HEK293T (cell line): ENCODE results near the gene SPATA9.

Experiments
- CTCF ChIA-PET: fragments of 350-600 bp; formaldehyde crosslinking; extraction: SDS; loops from one replicate; lab custom pipeline; 2021; ENCODE audit warnings: antibody characterized with exemption, inconsistent platforms; lab: Yijun Ruan, JAX
- POLR2A ChIA-PET: fragments of 350-600 bp; formaldehyde crosslinking; extraction: SDS; loops from one replicate; lab custom pipeline; 2020; ENCODE audit warnings: antibody characterized with exemption, inconsistent platforms; lab: Yijun Ruan, JAX
- DNase-seq: peaks from one replicate; pipeline ENCODE4 v3.0.0; 2012; ENCODE audit warnings: mixed read lengths; ENCODE audit errors: extremely low spot score
- ARNT ChIP-seq: fragments of 450-650 bp; IDR thresholded peaks from 2 replicates; pipeline ENCODE4 v1.6.1; 2017; ENCODE audit warnings: mild to moderate bottlenecking
- BHLHE40 ChIP-seq: fragments of 450-650 bp; IDR thresholded peaks from 2 replicates; pipeline ENCODE4 v1.6.1; 2016; ENCODE audit warnings: mild to moderate bottlenecking, moderate library complexity, borderline replicate concordance
- CTBP1 ChIP-seq: fragments of 450-650 bp; IDR thresholded peaks from 2 replicates; pipeline ENCODE4 v1.6.1; 2016; ENCODE audit warnings: borderline replicate concordance
- ELF4 ChIP-seq: fragments of 450-650 bp; IDR thresholded peaks from 2 replicates; pipeline ENCODE4 v1.6.1; 2017; ENCODE audit warnings: antibody characterized with exemption
- FOXA1 ChIP-seq: fragments of 450-650 bp; IDR thresholded peaks from 2 replicates; pipeline ENCODE4 v1.6.1; 2016; ENCODE audit warnings: mild to moderate bottlenecking
- FOXK2 ChIP-seq: fragments of 450-650 bp; IDR thresholded peaks from 2 replicates; pipeline ENCODE4 v1.6.1; 2016; ENCODE audit warnings: mild to moderate bottlenecking
- FOXM1 ChIP-seq: fragments of 450-650 bp; IDR thresholded peaks from 2 replicates; pipeline ENCODE4 v1.6.1; 2017; ENCODE audit warnings: mild to moderate bottlenecking, borderline replicate concordance
- HDGF ChIP-seq: fragments of 450-650 bp; IDR thresholded peaks from 2 replicates; pipeline ENCODE4 v1.6.1; 2017; ENCODE audit warnings: antibody characterized with exemption, borderline replicate concordance
- L3MBTL2 ChIP-seq: fragments of 450-650 bp; conservative IDR thresholded peaks from 2 replicates; pipeline ENCODE4 v1.6.1; 2016; ENCODE audit warnings: mild to moderate bottlenecking
- LEF1 ChIP-seq: fragments of 450-650 bp; IDR thresholded peaks from 2 replicates; pipeline ENCODE4 v1.6.1; 2017; ENCODE audit warnings: mild to moderate bottlenecking, borderline replicate concordance
- NFRKB ChIP-seq: fragments of 450-650 bp; IDR thresholded peaks from 2 replicates; pipeline ENCODE4 v1.6.1; 2016; ENCODE audit warnings: mild to moderate bottlenecking, moderate library complexity
- PKNOX1 ChIP-seq: fragments of 450-650 bp; IDR thresholded peaks from 2 replicates; pipeline ENCODE4 v1.6.1; 2016
- SP1 ChIP-seq: fragments of 450-650 bp; IDR thresholded peaks from 2 replicates; pipeline ENCODE4 v1.6.1; 2017
- SUZ12 ChIP-seq: fragments of 450-650 bp; IDR thresholded peaks from 2 replicates; pipeline ENCODE4 v1.6.1; 2016; ENCODE audit warnings: mild to moderate bottlenecking
- TARDBP ChIP-seq: fragments of 450-650 bp; IDR thresholded peaks from 2 replicates; pipeline ENCODE4 v1.6.1; 2016
- ZNF384 ChIP-seq: fragments of 450-650 bp; IDR thresholded peaks from 2 replicates; pipeline ENCODE4 v1.6.1; 2016

The SPATA9 gene

GRCh38 chr5:95704150-95704549 is 21.4 kb upstream of the SPATA9 start:
- DNase-seq, result no peak
- ChIA-PET CTCF (interaction anchor here (0.7 kb wide), 1 partner anchor 70 kb away, joined by 3 read pairs; no protein-coding TSS in a partner anchor), POLR2A (no interaction called here)
- TF ChIP-seq ZNF384 (no peak), PKNOX1 (no peak), L3MBTL2 (no peak), FOXK2 (no peak), HDGF (no peak), FOXA1 (no peak), SP1 (no peak), TARDBP (no peak), LEF1 (no peak), SUZ12 (no peak), ELF4 (no peak), FOXM1 (no peak), BHLHE40 (no peak), NFRKB (no peak), CTBP1 (no peak), ARNT (no peak)

- no peak for DNase-seq
- POLR2A ChIA-PET, result interaction anchor here (1.0 to 1.9 kb wide), 2 partner anchors 30 to 54 kb away, joined by 3 to 4 read pairs; partner anchors contain the start of genes RFESD and RHOBTB3
- CTCF ChIA-PET, result interaction anchor here (1.3 kb wide), 1 partner anchor 9 kb away, joined by 3 read pairs; no protein-coding TSS in a partner anchor
- TF ChIP-seq SP1, result no peak
- TF ChIP-seq PKNOX1, result 0 out of 2 replicates have a peak, but pooled peaks have one; percentile 35
Measured at GRCh38 chr5:95701074-95701473, 18.3 kb upstream of the SPATA9 start.

- ChIA-PET POLR2A (interaction anchor here (1.8 to 5.2 kb wide), 3 partner anchors 11 to 53 kb away, joined by 5 to 26 read pairs (median 23); partner anchors contain the start of genes RFESD and RHOBTB3), CTCF (interaction anchor here (0.9 to 1.1 kb wide), 2 partner anchors 52 to 82 kb away, joined by 3 read pairs; no protein-coding TSS in a partner anchor)
- TF ChIP-seq ELF4 (no peak), ARNT (no peak), LEF1 (no peak), FOXK2 (no peak), FOXM1 (no peak), HDGF (no peak)
- DNase-seq, result no peak
Measured at GRCh38 chr5:95699337-95699736, 16.5 kb upstream of the SPATA9 start.

GRCh38 chr5:95697781-95698681 is 15.2 kb upstream of the SPATA9 start:
- DNase-seq, result peak; percentile 40
- CTCF ChIA-PET, result interaction anchor here (0.7 to 1.5 kb wide), 3 partner anchors 34 to 83 kb away, joined by 3 to 4 read pairs (median 3); no protein-coding TSS in a partner anchor
- TF ChIP-seq TARDBP, result no peak
- no peak for TF ChIP-seq L3MBTL2
- no peak for TF ChIP-seq FOXM1
- no peak for TF ChIP-seq ZNF384
- no peak for TF ChIP-seq SUZ12
- TF ChIP-seq FOXA1, result no peak
- TF ChIP-seq BHLHE40, result no peak
- no peak for TF ChIP-seq HDGF
- no peak for TF ChIP-seq PKNOX1
- TF ChIP-seq FOXK2, result no peak
- no peak for TF ChIP-seq ARNT
- no peak for TF ChIP-seq LEF1
- TF ChIP-seq NFRKB, result no peak
- no peak for TF ChIP-seq ELF4
- TF ChIP-seq CTBP1, result no peak
- no peak for TF ChIP-seq SP1
- POLR2A ChIA-PET, result interaction anchor here (0.7 to 5.2 kb wide), 3 partner anchors 13 to 33 kb away, joined by 4 to 26 read pairs (median 23); partner anchors contain the start of gene RHOBTB3

- ChIA-PET POLR2A (no interaction called here), CTCF (interaction anchor here (0.7 kb wide), 1 partner anchor 461 kb away, joined by 3 read pairs; no protein-coding TSS in a partner anchor)
- no peak for TF ChIP-seq NFRKB
- TF ChIP-seq SP1, result no peak
- TF ChIP-seq ZNF384, result no peak
- no peak for TF ChIP-seq FOXA1
- TF ChIP-seq SUZ12, result no peak
- no peak for TF ChIP-seq PKNOX1
- no peak for TF ChIP-seq BHLHE40
- TF ChIP-seq LEF1, result no peak
- TF ChIP-seq HDGF, result no peak
- TF ChIP-seq CTBP1, result no peak
- no peak for TF ChIP-seq TARDBP
- no peak for TF ChIP-seq ARNT
- no peak for TF ChIP-seq L3MBTL2
- TF ChIP-seq FOXK2, result no peak
- no peak for TF ChIP-seq FOXM1
- TF ChIP-seq ELF4, result no peak
- no peak for DNase-seq
Measured at GRCh38 chr5:95690333-95690732, 7.5 kb upstream of the SPATA9 start.
